ENCODE measurements around the gene ITPKB. TPM values are rescaled to one million over a fixed set of nuclear protein-coding genes. Genes with fewer than 3 reads are reported as not detected.

ITPKB gene
- total and polyA plus RNA-seq, 4 donors, result 16.8 to 31.3 (median 25.3) TPM

DNA sequence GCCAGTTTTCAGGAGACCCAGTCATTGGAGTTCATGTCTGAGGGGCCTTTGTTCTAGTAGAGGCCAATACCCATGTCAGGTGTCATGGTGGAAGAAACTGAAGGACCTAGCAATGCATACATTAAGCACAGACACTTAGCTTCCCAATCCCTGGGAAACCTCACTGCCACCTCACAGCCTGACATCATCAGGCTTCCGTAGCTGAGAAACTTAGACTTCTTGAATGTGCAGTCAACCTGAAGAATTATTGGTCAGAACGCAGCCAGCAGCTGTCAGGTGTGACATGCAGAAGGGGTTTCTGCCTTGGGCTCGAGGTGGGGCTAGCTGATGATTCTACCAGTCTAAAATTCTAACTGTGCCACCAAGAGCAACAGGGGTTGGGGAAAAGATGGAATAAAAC, 1.9 kb upstream of the ITPKB start:
- H3K27me3 ChIP-seq (ENCODE audit: control insufficient read depth, insufficient read depth, low read length), result no peaks in the 10 kb centered on the region
- peaks cover 23% of the 10 kb centered on the region for H3K4me1 ChIP-seq (ENCODE audit: control insufficient read depth, insufficient read depth, low read length)
- H3K4me3 ChIP-seq (ENCODE audit: low read depth, low read length), result no peak overlapping the region
- H3K36me3 ChIP-seq (ENCODE audit: control insufficient read depth, insufficient read depth, low read length), result peaks cover 11% of the 10 kb centered on the region
- H3K9me3 ChIP-seq (ENCODE audit: control insufficient read depth, insufficient read depth, low read length), result peaks cover 1% of the 10 kb centered on the region
- H3K27ac ChIP-seq (ENCODE audit: low read depth, low read length), result no peak overlapping the region
- no peak for DNase-seq (ENCODE audit: low read depth in 4 of 6, low spot score in 6 of 6)
- 50% methylated on average over 1 of the region's 3 CpGs for WGBS (ENCODE audit: insufficient coverage)

DNA sequence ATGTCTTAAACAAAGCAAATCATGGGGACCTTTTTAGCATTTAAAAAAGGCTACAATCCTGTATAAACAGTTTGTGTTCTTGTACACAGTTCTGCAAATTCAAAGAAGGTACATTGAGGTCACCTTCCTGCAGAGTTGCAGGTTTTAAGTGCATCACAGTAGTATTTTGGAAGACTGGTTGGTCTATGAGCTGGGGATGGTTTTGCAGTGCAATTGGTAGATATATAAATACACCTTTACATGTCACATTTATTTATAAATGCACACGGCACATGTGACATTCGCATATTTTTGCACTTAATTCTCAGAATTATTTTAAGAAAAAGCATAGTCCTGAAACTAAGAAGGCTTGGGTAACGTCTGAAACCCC, 599 bp upstream of the ITPKB start:
- H3K36me3 ChIP-seq (ENCODE audit: control insufficient read depth, insufficient read depth, low read length), result peaks cover 19% of the 10 kb centered on the region
- H3K4me1 ChIP-seq (ENCODE audit: control insufficient read depth, insufficient read depth, low read length), result peaks cover 30% of the 10 kb centered on the region
- H3K4me3 ChIP-seq (ENCODE audit: low read depth, low read length), result peak overlapping the region; percentile 71
- 58% methylated on average over 2 of the region's 3 CpGs for WGBS (ENCODE audit: insufficient coverage)
- H3K9me3 ChIP-seq (ENCODE audit: control insufficient read depth, insufficient read depth, low read length), result peaks cover 1% of the 10 kb centered on the region
- H3K27me3 ChIP-seq (ENCODE audit: control insufficient read depth, insufficient read depth, low read length), result no peaks in the 10 kb centered on the region
- peak overlapping the region; percentile 6 for H3K27ac ChIP-seq (ENCODE audit: low read depth, low read length)
- DNase-seq (ENCODE audit: low read depth in 4 of 6, low spot score in 6 of 6), result no peak

DNA sequence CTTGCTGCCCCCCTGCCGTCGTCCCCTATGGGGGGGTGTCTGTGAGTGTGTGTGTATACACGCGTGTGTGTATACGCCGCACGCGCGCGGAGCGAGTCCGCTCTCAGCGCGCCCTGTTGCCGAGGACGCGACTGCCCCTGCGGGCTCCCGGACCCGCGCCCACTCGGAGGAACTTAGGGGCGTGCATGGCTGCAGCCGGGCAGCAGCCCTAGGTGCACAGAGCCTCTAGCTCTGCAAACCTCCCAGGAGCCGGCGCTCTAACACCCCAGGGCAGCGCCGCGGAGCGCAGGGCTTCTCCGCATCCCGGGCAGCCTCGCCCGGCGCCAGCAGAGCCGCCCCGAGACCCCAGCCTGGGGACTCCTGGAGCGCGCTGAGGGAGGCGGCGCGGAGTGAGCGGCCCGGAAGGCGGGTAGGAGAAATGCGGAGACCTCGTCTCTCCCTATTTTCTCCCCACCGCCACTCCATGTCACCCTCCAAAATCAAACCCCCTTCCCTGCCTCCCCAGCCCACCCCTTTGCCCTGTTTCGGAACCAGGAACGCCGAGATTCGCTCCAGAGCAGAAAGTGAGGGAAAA, 574 bp downstream of the ITPKB start:
- peak overlapping the region; percentile 89 for H3K27ac ChIP-seq (ENCODE audit: low read depth, low read length)
- peaks cover 1% of the 10 kb centered on the region for H3K9me3 ChIP-seq (ENCODE audit: control insufficient read depth, insufficient read depth, low read length)
- H3K27me3 ChIP-seq (ENCODE audit: control insufficient read depth, insufficient read depth, low read length), result no peaks in the 10 kb centered on the region
- H3K4me1 ChIP-seq (ENCODE audit: control insufficient read depth, insufficient read depth, low read length), result peaks cover 33% of the 10 kb centered on the region
- H3K4me3 ChIP-seq (ENCODE audit: low read depth, low read length), result peak overlapping the region; percentile 71
- peak in 2 of 6 donors; percentile 54 to 67 for DNase-seq (ENCODE audit: low read depth in 4 of 6, low spot score in 6 of 6)
- peaks cover 19% of the 10 kb centered on the region for H3K36me3 ChIP-seq (ENCODE audit: control insufficient read depth, insufficient read depth, low read length)
- 0% methylated on average over 48 of the region's 52 CpGs for WGBS (ENCODE audit: insufficient coverage)

DNA sequence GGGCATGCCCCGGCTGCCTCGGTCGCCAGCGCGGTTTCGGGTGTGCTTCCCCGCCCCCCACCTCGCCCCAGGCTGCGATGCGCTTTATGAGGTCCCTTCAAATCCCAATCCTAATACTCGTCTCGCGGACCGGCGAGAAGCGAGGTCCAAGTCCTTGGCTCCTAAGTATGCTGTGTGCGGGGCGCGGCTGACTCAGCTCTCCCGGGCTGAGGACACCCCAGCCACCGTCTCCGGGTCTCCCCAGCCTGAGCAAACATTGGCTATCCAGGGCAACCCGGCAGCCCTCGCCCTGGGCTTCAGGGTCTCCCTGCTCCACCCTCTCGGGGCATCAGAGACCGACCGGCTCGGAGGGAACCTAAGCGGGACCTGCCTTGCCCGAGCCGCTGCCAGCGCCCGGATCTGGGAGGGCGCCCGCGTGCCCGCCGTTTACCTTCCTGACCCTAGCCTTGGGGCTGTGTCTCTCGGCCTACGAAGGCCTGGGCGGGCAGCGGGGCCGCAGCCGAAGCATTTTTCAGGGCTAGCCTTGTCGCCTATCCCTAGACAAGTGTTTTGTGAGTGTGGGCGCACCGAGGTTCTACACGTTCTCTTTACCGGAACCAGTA, 1.2 kb downstream of the ITPKB start:
- H3K27me3 ChIP-seq (ENCODE audit: control insufficient read depth, insufficient read depth, low read length), result no peaks in the 10 kb centered on the region
- DNase-seq (ENCODE audit: low read depth in 4 of 6, low spot score in 6 of 6), result peak in 2 of 6 donors; percentile 63 to 70

DNA sequence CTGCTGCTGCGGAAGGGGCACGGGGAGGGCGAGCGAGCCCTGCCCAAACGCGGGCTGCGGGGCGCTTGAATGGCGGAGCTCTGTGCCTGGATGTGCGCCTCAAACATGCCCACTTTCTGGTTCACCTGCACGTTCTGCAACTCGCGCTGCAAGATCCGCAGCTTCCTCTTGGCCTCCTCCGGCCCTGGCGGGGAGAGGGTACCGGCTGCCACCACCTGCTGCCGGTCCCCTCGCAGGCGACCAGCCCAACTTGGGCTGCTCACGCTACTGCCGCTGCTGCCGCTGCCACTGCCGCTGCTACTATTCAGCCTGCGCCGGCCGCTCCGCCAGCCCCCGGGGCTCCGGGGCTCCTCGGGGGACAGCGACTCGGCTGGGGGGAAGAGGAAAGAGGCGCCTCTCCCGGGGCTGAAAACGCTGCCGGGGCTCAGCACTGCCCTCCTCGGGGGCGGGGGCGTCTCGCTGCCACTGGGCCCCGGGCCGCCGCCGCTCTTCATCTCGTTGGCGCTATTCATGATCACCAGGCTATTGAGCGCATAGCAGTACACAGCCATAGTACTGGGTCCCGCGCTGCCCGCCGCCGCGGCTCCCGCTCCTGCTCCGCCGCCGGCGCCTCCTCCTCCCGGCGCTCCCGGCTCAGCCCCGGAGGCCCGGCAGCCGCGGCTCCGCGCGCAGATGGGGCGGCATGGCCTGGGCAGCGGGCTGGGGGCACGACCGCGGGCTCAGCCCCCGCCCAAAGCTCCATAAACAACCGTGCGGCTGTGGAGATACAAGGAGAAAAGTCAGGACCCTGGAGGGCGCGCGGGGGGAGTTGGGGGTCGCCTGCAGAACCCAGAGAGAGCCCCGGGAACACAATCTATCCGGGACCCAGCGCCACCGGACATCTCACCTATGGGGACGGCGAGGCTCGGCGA, 1.9 kb downstream of the ITPKB start:
- Histone ChIP-seq H3K9me3 (ENCODE audit: control insufficient read depth, insufficient read depth, low read length) (no peaks in the 10 kb centered on the region), H3K4me3 (ENCODE audit: low read depth, low read length) (peak overlapping the region; percentile 71), H3K36me3 (ENCODE audit: control insufficient read depth, insufficient read depth, low read length) (peaks cover 19% of the 10 kb centered on the region), H3K4me1 (ENCODE audit: control insufficient read depth, insufficient read depth, low read length) (peaks cover 33% of the 10 kb centered on the region), H3K27ac (ENCODE audit: low read depth, low read length) (peak overlapping the region; percentile 89), H3K27me3 (ENCODE audit: control insufficient read depth, insufficient read depth, low read length) (no peaks in the 10 kb centered on the region)
- DNase-seq (ENCODE audit: low read depth in 4 of 6, low spot score in 6 of 6), result peak in 2 of 6 donors; percentile 84 to 85
- 2% methylated on average over 88 of the region's 89 CpGs for WGBS (ENCODE audit: insufficient coverage)

More for the DNA sequence above, 1.2 kb downstream of the ITPKB start:
- peak overlapping the region; percentile 71 for H3K4me3 ChIP-seq (ENCODE audit: low read depth, low read length)
- peaks cover 33% of the 10 kb centered on the region for H3K4me1 ChIP-seq (ENCODE audit: control insufficient read depth, insufficient read depth, low read length)
- peak overlapping the region; percentile 89 for H3K27ac ChIP-seq (ENCODE audit: low read depth, low read length)
- 0% methylated on average over 49 of the region's 49 CpGs for WGBS (ENCODE audit: insufficient coverage)
- no peaks in the 10 kb centered on the region for H3K9me3 ChIP-seq (ENCODE audit: control insufficient read depth, insufficient read depth, low read length)
- H3K36me3 ChIP-seq (ENCODE audit: control insufficient read depth, insufficient read depth, low read length), result peaks cover 19% of the 10 kb centered on the region

DNA sequence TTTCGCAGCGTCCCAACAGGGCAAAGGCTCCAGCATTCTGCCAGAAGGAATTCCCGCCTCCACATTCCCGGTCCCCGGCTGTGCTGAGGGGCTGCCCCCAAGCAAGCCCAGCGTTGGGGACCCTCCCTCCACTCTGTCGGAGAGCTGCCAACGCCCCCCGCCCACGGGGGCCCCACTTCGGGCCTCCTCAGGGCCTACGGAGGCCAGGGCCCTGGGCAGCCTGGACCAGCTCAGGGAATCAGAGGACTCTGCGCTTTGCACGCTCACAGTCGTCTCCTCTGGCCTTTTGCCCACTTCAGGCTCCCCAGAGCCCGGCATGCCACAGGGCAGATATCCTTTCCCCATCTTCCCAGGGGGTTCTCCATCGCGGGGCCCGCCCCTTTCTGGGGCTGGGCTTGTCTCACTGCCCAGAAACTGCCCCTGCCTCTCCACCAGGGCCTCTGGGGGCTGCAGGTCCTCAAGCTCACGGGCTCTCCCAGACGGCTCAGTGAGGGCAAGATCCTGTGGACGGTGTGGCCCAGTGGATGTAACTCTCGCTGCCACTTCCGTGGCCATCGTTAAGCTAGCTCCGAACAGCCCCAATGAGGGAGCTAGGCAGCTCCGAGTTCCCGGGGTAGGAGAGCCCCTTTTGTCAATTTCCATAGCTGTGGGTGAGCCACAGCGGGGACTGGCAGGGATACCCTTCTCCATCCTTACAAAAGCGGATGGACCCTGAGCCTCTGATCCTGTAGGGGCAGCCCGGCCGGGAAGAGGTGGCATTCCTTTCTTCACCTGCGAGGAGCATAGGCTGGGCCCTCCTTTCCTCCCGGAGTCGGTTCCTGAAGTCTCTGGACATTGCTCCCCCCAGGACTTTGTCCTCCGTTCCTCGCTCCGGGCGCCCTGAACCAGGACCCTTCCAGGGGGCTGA, 2.8 kb downstream of the ITPKB start:
- Histone ChIP-seq H3K27me3 (ENCODE audit: control insufficient read depth, insufficient read depth, low read length) (no peaks in the 10 kb centered on the region), H3K9me3 (ENCODE audit: control insufficient read depth, insufficient read depth, low read length) (no peaks in the 10 kb centered on the region), H3K4me3 (ENCODE audit: low read depth, low read length) (peak overlapping the region; percentile 33), H3K4me1 (ENCODE audit: control insufficient read depth, insufficient read depth, low read length) (peaks cover 33% of the 10 kb centered on the region), H3K27ac (ENCODE audit: low read depth, low read length) (peak overlapping the region; percentile 58), H3K36me3 (ENCODE audit: control insufficient read depth, insufficient read depth, low read length) (peaks cover 19% of the 10 kb centered on the region)
- WGBS (ENCODE audit: insufficient coverage), result 27% methylated on average over 37 of the region's 39 CpGs
- DNase-seq (ENCODE audit: low read depth in 4 of 6, low spot score in 6 of 6), result peak in 2 of 6 donors; percentile 54 to 78

DNA sequence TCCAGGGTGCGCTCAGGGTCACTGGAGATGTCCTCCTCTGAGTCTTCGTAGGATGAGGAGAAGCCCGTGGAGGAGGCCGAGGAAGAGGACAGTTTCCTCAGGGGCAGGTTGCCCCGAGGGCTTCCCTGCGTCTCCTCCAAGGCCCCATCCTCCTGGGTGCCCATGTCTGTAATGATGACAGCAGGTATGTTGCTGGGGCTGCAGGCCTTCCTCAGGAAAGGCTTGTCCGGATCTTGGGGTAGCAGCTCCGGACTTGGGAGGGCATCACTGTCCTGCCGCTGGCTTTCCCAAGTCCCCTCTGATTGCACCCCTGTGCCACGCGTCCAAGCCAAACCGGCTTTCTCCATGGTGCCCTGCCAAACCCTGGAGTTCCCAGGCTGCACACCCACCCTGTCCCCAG, 3.5 kb downstream of the ITPKB start:
- peak overlapping the region; percentile 33 for H3K4me3 ChIP-seq (ENCODE audit: low read depth, low read length)
- no peak for DNase-seq (ENCODE audit: low read depth in 4 of 6, low spot score in 6 of 6)
- 74% methylated on average over 11 of the region's 12 CpGs for WGBS (ENCODE audit: insufficient coverage)

DNA sequence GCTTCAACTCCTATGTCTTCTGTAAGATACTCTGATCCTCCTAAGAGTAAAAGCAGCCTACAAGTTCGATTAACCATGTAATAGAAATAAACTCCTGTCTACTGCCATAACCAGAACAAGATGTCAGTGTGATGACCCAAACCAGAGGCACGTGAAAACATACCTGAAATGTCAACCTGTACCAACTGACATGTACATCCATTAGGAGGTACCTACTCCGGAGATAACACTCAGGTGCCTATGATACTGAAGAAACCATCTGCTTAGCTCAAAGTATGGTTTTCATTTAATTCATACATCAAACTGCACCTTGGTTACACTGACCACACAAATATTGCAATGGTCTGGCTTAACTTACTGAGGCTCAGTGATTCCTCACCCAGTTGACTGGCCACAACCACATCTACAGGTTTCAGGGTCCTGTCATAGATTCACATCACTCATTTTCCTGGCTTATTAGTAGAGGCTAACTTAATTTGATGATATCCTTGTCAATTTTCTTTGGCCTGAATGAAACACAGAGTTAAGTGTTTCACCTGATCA, 4.4 kb downstream of the ITPKB start:
- no peak overlapping the region for H3K4me3 ChIP-seq (ENCODE audit: low read depth, low read length)
- H3K27me3 ChIP-seq (ENCODE audit: control insufficient read depth, insufficient read depth, low read length), result no peaks in the 10 kb centered on the region
- H3K27ac ChIP-seq (ENCODE audit: low read depth, low read length), result no peak overlapping the region
- no peak for DNase-seq (ENCODE audit: low read depth in 4 of 6, low spot score in 6 of 6)
- H3K4me1 ChIP-seq (ENCODE audit: control insufficient read depth, insufficient read depth, low read length), result peaks cover 33% of the 10 kb centered on the region
- H3K9me3 ChIP-seq (ENCODE audit: control insufficient read depth, insufficient read depth, low read length), result no peaks in the 10 kb centered on the region
- WGBS (ENCODE audit: insufficient coverage), result 86% methylated on average over 3 of the region's 3 CpGs
- H3K36me3 ChIP-seq (ENCODE audit: control insufficient read depth, insufficient read depth, low read length), result peaks cover 19% of the 10 kb centered on the region

More for the DNA sequence above, 3.5 kb downstream of the ITPKB start:
- Histone ChIP-seq H3K9me3 (ENCODE audit: control insufficient read depth, insufficient read depth, low read length) (no peaks in the 10 kb centered on the region), H3K4me1 (ENCODE audit: control insufficient read depth, insufficient read depth, low read length) (peaks cover 33% of the 10 kb centered on the region), H3K36me3 (ENCODE audit: control insufficient read depth, insufficient read depth, low read length) (peaks cover 19% of the 10 kb centered on the region), H3K27me3 (ENCODE audit: control insufficient read depth, insufficient read depth, low read length) (no peaks in the 10 kb centered on the region), H3K27ac (ENCODE audit: low read depth, low read length) (no peak overlapping the region)

DNA sequence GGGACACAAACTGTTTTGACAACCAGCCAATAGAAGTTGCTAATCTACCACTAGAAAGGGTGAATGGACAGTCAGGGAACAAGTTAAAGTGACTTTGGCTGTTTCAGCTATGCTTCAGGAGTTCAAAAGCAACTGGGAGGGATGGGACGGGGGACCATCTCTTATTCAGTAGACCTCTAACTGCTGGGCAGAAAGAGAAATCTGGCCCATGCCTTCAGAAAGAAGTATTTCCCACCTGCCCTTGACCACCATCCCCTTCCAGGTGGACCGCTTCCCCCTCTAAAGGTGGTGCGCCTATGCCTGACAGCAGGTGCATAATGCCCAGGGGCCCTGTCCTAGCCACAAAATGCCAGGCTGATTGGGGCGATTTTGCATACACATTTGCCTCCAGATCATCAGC, 5.2 kb downstream of the ITPKB start:
- Histone ChIP-seq H3K27me3 (ENCODE audit: control insufficient read depth, insufficient read depth, low read length) (no peaks in the 10 kb centered on the region), H3K4me3 (ENCODE audit: low read depth, low read length) (peak overlapping the region; percentile 1), H3K4me1 (ENCODE audit: control insufficient read depth, insufficient read depth, low read length) (peaks cover 31% of the 10 kb centered on the region), H3K36me3 (ENCODE audit: control insufficient read depth, insufficient read depth, low read length) (peaks cover 19% of the 10 kb centered on the region), H3K9me3 (ENCODE audit: control insufficient read depth, insufficient read depth, low read length) (no peaks in the 10 kb centered on the region), H3K27ac (ENCODE audit: low read depth, low read length) (no peak overlapping the region)
- WGBS (ENCODE audit: insufficient coverage), result 87% methylated on average over 3 of the region's 4 CpGs
- no peak for DNase-seq (ENCODE audit: low read depth in 4 of 6, low spot score in 6 of 6)
